Measurements from ENCODE around the gene NSUN4.
"Not testable (repeated sequence)": the region's sequence is repeated elsewhere in the genome, so short reads cannot be mapped to it uniquely, and the experiment has no call there.

NSUN4 gene

GRCh38 chr1:46331786-46332540 is 8.6 kb upstream of the NSUN4 start:
- H2AFZ ChIP-seq; H3K4me1 ChIP-seq; H3K9me3 ChIP-seq (ENCODE audit: control insufficient read depth, low read length); H3K9ac ChIP-seq; H3K4me3 ChIP-seq (ENCODE audit: low read depth, low read length); H3K79me2 ChIP-seq; H3K36me3 ChIP-seq (ENCODE audit: control insufficient read depth, insufficient read depth, low read length); H3K27me3 ChIP-seq (ENCODE audit: control insufficient read depth, insufficient read depth, low read length); H3K4me2 ChIP-seq (ENCODE audit: low read length); H3K27ac ChIP-seq: not testable (repeated sequence)

GRCh38 chr1:46333300-46334029 is 7.1 kb upstream of the NSUN4 start:
- H3K36me3 ChIP-seq (ENCODE audit: control insufficient read depth, insufficient read depth, low read length) = no peaks in the 10 kb centered on the region
- no peaks in the 10 kb centered on the region for H3K9me3 ChIP-seq (ENCODE audit: control insufficient read depth, low read length)
- no peaks in the 10 kb centered on the region for H3K4me1 ChIP-seq
- H3K79me2 ChIP-seq = no peaks in the 10 kb centered on the region
- no peaks in the 10 kb centered on the region for H3K27me3 ChIP-seq (ENCODE audit: control insufficient read depth, insufficient read depth, low read length)
- H2AFZ ChIP-seq = no peak overlapping the region
- no peak overlapping the region for H3K4me2 ChIP-seq (ENCODE audit: low read length)
- no peak overlapping the region for H3K4me3 ChIP-seq (ENCODE audit: low read depth, low read length)
- no peak overlapping the region for H3K9ac ChIP-seq
- H3K27ac ChIP-seq = no peak overlapping the region
- peak; percentile 23 for TF ChIP-seq CTCF (IDR thresholded peaks at IDR 0.05)

- no peak overlapping the region for H3K4me3 ChIP-seq (ENCODE audit: low read depth, low read length)
- H3K4me1 ChIP-seq = no peaks in the 10 kb centered on the region
- no peak overlapping the region for H3K27ac ChIP-seq
- no peaks in the 10 kb centered on the region for H3K36me3 ChIP-seq (ENCODE audit: control insufficient read depth, insufficient read depth, low read length)
- H3K9me3 ChIP-seq (ENCODE audit: control insufficient read depth, low read length) = no peaks in the 10 kb centered on the region
- no peaks in the 10 kb centered on the region for H3K27me3 ChIP-seq (ENCODE audit: control insufficient read depth, insufficient read depth, low read length)
- TF ChIP-seq CTCF (IDR thresholded peaks at IDR 0.05) = no peak
- H2AFZ ChIP-seq = no peak overlapping the region
- H3K79me2 ChIP-seq = no peaks in the 10 kb centered on the region
- H3K4me2 ChIP-seq (ENCODE audit: low read length) = no peak overlapping the region
- no peak overlapping the region for H3K9ac ChIP-seq
These were observed 6.6 kb upstream of the NSUN4 start for GRCh38 chr1:46334030-46334384.

GRCh38 chr1:46335081-46335480 is 5.5 kb upstream of the NSUN4 start:
- H3K36me3 ChIP-seq (ENCODE audit: control insufficient read depth, insufficient read depth, low read length) = no peaks in the 10 kb centered on the region
- H3K27ac ChIP-seq = no peak overlapping the region
- H2AFZ ChIP-seq = no peak overlapping the region
- H3K9me3 ChIP-seq (ENCODE audit: control insufficient read depth, low read length) = no peaks in the 10 kb centered on the region
- no peaks in the 10 kb centered on the region for H3K27me3 ChIP-seq (ENCODE audit: control insufficient read depth, insufficient read depth, low read length)
- no peak overlapping the region for H3K9ac ChIP-seq
- no peak overlapping the region for H3K4me2 ChIP-seq (ENCODE audit: low read length)
- no peak for TF ChIP-seq CTCF (IDR thresholded peaks at IDR 0.05)
- no peaks in the 10 kb centered on the region for H3K4me1 ChIP-seq
- no peak overlapping the region for H3K4me3 ChIP-seq (ENCODE audit: low read depth, low read length)
- H3K79me2 ChIP-seq = no peaks in the 10 kb centered on the region

- not testable (repeated sequence) for H2AFZ ChIP-seq; H3K9ac ChIP-seq; H3K36me3 ChIP-seq (ENCODE audit: control insufficient read depth, insufficient read depth, low read length); H3K9me3 ChIP-seq (ENCODE audit: control insufficient read depth, low read length); H3K4me3 ChIP-seq (ENCODE audit: low read depth, low read length); H3K27me3 ChIP-seq (ENCODE audit: control insufficient read depth, insufficient read depth, low read length); H3K79me2 ChIP-seq; H3K4me2 ChIP-seq (ENCODE audit: low read length); H3K27ac ChIP-seq; H3K4me1 ChIP-seq
These were observed 3.2 kb upstream of the NSUN4 start for GRCh38 chr1:46337409-46337808.
